Measurements from ENCODE around the gene ZNF207. TPM values are rescaled to one million over a fixed set of nuclear protein-coding genes. Genes with fewer than 3 reads are reported as not detected.
A peak's percentile ranks its signal among the peaks of the same experiment; 100 is the strongest.

The ZNF207 gene
- total and polyA plus RNA-seq, 12 donors, result 58.8 to 193 (median 130) TPM

DNA sequence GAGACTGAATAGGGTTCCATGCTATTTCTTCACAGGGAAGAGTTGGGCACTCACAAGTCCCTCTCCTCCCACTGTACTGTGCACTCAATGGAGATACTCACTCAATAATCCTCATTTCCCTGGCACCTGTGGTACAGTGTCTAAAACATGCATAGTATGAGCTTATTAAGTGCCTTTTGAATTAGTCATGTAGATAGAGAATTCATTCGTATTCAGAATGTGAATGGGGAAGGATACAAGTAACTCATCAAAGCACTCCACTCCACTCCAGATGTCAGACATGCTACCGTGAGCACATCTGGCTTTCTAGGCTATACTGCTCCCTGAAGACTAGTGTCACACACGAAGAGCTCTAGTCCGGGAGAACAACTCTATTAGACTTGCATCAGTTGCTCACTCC, 14.3 kb upstream of the ZNF207 start:
- no peaks in the 10 kb centered on the region for H3K9me3 ChIP-seq (replicated peaks in 1 of 3)
- 63 to 80% (median 74%) methylated on average over 4 of the region's 4 CpGs for WGBS, 4 donors
- H3K27me3 ChIP-seq, result no peaks in the 10 kb centered on the region
- H3K36me3 ChIP-seq (replicated peaks in 1 of 2), result peaks cover 0 to 41% of the 10 kb centered on the region in 2 donors
- no peak overlapping the region for H3K27ac ChIP-seq
- intact Hi-C loops (cut with DNase I), result no loop called here
- H3K4me1 ChIP-seq (replicated peaks in 1 of 2), result no peaks in the 10 kb centered on the region
- no peak overlapping the region for H3K4me3 ChIP-seq
- TF ChIP-seq, protein P1, sequence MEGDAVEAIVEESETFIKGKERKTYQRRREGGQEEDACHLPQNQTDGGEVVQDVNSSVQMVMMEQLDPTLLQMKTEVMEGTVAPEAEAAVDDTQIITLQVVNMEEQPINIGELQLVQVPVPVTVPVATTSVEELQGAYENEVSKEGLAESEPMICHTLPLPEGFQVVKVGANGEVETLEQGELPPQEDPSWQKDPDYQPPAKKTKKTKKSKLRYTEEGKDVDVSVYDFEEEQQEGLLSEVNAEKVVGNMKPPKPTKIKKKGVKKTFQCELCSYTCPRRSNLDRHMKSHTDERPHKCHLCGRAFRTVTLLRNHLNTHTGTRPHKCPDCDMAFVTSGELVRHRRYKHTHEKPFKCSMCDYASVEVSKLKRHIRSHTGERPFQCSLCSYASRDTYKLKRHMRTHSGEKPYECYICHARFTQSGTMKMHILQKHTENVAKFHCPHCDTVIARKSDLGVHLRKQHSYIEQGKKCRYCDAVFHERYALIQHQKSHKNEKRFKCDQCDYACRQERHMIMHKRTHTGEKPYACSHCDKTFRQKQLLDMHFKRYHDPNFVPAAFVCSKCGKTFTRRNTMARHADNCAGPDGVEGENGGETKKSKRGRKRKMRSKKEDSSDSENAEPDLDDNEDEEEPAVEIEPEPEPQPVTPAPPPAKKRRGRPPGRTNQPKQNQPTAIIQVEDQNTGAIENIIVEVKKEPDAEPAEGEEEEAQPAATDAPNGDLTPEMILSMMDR (IDR thresholded peaks at IDR 0.05), result no peak
- no peak for TF ChIP-seq POLR2A (IDR thresholded peaks at IDR 0.05)
- DNase-seq, result peak in 1 of 7 donors; percentile 20

DNA sequence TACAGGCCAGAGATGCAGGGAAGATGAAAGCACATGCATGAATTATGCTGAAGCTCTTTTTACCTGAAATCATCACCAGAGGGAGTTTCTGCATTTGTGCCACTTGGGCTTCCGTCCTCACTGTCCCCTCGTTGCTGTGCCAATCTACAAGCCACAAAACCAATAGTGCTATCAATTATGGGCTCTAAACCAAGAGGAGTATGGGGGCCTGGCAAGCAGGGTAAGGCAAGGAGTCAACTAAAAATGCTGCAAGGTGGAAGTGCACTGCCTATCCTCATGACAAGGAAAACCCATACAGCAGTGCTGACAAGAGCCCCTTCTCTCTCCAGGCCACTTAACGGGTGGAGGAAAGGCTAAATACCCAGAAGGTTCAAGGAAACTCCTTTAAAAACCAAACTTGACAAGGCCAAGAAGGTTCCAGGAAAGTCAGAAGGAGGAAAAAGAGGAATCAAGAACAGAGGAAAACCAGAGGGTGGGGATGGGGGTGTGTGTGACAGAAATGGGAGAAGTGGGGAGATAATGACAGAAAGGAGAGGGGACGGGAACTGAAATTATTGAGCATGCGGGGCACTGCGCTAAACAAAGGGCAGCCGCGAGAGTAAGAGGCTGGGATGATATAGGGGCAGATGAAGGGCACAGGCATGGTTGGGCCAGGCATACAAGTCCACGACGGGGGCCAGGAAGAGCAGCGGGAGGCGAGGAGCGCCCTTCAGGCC, 8.7 kb upstream of the ZNF207 start:
- peak in 1 of 7 donors; percentile 18 for DNase-seq
- intact Hi-C loops (cut with DNase I), result no loop called here
- peak overlapping the region in 4 of 5 donors; percentile 47 to 79 (median 68) for H3K27ac ChIP-seq

DNA sequence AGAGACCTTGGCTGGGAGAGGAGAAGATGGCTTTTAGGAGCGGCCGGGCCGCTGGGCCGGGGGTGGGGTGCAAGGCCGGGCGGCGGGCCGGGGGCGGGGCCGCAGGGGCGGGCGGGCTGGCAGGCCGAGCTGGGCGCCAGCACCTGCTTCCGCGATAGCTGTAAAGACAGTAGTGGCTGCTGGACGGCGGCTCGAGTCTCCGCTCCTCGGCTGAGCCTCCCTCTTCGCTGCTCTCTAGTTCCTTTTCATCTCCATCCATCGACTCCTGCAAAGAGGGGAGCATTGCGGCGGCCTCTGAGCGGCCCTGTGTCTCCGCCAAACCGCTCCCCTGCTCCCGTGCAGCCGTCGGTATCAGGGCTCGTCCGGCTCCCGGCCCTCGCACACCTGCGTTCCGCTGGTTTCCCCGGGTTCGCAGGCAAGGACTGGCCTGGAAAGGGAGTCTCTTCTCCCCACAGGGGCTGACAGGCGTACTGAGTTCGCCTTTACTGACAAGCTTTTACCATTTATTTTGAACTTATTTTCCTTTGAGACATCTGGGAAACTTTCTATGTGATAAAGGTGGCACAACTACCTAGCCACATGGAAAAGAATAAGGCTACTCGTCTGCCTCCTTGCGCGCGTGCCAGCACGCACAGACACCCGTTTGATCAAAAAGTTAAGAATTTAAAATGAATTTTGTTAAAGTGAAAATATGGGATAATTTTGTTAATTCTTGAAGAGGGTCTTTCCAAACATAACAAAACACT, 7.9 kb upstream of the ZNF207 start, which contains the start of gene C17orf75:
Gene C17orf75, minus strand, starts transcription at position 317 of the 746 bp plus-strand sequence. Its CDS starts 34 bp downstream, at position 283.
- Histone ChIP-seq H3K9me3 (replicated peaks in 1 of 3) (no peaks in the 10 kb centered on the region), H3K36me3 (replicated peaks in 1 of 2) (peaks cover 0 to 18% of the 10 kb centered on the region in 2 donors), H3K27me3 (no peaks in the 10 kb centered on the region), H3K4me1 (replicated peaks in 1 of 2) (peaks cover 5 to 13% of the 10 kb centered on the region in 2 donors), H3K27ac (peak within 1 kb of the TSS in 4 of 5 donors; percentile 47 to 79 (median 68)), H3K4me3 (peak within 1 kb of the TSS in 3 of 4 donors; percentile 33 to 80 (median 58))
- TF ChIP-seq, protein P1 (IDR thresholded peaks at IDR 0.05), result no peak
- TF ChIP-seq POLR2A (IDR thresholded peaks at IDR 0.05), result peak; percentile 22 to 50
- DNase-seq, result peak; percentile 75 to 84 (median 81)
- intact Hi-C loops (cut with DNase I), result no loop called here
- 4 to 12% (median 6%) methylated on average over 16 to 47 of the region's 47 CpGs for WGBS, 4 donors

More for the DNA sequence above, 8.7 kb upstream of the ZNF207 start:
- Histone ChIP-seq H3K4me1 (replicated peaks in 1 of 2) (peaks cover 5 to 13% of the 10 kb centered on the region in 2 donors), H3K27me3 (no peaks in the 10 kb centered on the region), H3K4me3 (peak overlapping the region in 2 of 4 donors; percentile 58 to 80), H3K9me3 (replicated peaks in 1 of 3) (no peaks in the 10 kb centered on the region), H3K36me3 (replicated peaks in 1 of 2) (peaks cover 0 to 25% of the 10 kb centered on the region in 2 donors)
- no peak for TF ChIP-seq POLR2A (IDR thresholded peaks at IDR 0.05)
- TF ChIP-seq, protein P1 (IDR thresholded peaks at IDR 0.05), result peak in 2 of 6 experiments; percentile 14 to 17
- 2 to 4% (median 3%) methylated on average over 12 to 13 of the region's 13 CpGs for WGBS, 4 donors
